Measurements from ENCODE around the gene STRIP2. TPM values are rescaled to one million over a fixed set of nuclear protein-coding genes. Genes with fewer than 3 reads are reported as not detected.

The STRIP2 gene
- total RNA-seq, 2 experiments from 2014 or later, result 2.1 to 4.3 TPM

DNA sequence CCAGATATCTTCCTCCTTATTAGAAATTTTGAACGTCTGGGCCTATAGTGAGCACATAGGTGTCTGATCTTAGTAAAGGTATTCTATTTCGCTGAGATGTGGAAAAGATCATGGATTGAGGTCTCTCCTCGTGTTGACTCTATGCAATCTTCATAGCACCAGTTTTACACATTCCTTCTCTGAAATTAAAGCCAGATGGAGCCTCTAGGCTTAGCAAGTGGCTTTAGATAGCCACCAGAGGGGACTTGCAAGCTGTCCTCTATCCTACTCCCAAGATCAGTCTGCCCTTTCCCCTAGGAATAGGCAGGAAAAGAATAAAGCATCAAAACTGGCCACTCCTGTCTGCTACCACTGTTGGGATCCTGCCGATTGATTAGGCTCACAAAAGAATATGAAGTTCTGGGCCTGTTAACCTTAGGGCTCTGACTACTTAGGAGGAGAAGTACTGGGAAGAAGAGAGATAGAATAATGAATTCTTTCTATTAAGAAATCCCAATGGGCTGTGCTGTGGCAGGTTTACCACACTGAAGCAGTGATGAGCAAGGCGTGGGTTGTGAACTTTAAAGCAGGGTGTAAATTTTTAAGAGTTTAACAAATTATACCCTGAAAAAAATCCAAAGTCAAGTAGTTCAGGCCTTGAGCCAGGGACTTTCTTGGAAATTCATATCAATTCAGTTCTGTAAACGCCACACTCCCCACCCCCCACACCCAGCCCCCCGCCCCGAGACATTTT lies 2.2 kb upstream of the STRIP2 start:
- ChIA-PET POLR2A (no interaction called here), CTCF (ENCODE audit: unreplicated experiment) (interaction anchor here (2.3 kb wide), 1 partner anchor 64 kb away, joined by 7 read pairs; no protein-coding TSS in a partner anchor)
- Histone ChIP-seq H3K79me2 (ENCODE audit: insufficient read depth, low read depth, low read length) (no peaks in the 10 kb centered on the region), H3K9me3 (ENCODE audit: low read length) (no peaks in the 10 kb centered on the region), H3K9me2 (ENCODE audit: insufficient read depth, low read length) (no peaks in the 10 kb centered on the region), H3K4me1 (ENCODE audit: insufficient read depth, low read length, poor library complexity, severe bottlenecking) (peaks cover 9% of the 10 kb centered on the region), H4K20me1 (ENCODE audit: insufficient read depth, low read length) (no peaks in the 10 kb centered on the region), H3K36me3 (ENCODE audit: insufficient read depth, low read length) (no peaks in the 10 kb centered on the region), H3K27ac (ENCODE audit: low read depth, low read length, poor library complexity, severe bottlenecking) (no peak overlapping the region), H3K4me3 (ENCODE audit: low read depth, low read length, poor library complexity, severe bottlenecking) (no peak overlapping the region), H3K4me2 (ENCODE audit: low read length) (no peak overlapping the region), H2AFZ (ENCODE audit: low read length) (no peak overlapping the region)
- no TSS peak for BruUV-seq (replicated peaks)
- DNase-seq (ENCODE audit: low spot score), result no peak
- intact Hi-C loops (cut with micrococcal nuclease; ENCODE audit: unreplicated experiment), result no loop called here
- TF ChIP-seq, protein P1, sequence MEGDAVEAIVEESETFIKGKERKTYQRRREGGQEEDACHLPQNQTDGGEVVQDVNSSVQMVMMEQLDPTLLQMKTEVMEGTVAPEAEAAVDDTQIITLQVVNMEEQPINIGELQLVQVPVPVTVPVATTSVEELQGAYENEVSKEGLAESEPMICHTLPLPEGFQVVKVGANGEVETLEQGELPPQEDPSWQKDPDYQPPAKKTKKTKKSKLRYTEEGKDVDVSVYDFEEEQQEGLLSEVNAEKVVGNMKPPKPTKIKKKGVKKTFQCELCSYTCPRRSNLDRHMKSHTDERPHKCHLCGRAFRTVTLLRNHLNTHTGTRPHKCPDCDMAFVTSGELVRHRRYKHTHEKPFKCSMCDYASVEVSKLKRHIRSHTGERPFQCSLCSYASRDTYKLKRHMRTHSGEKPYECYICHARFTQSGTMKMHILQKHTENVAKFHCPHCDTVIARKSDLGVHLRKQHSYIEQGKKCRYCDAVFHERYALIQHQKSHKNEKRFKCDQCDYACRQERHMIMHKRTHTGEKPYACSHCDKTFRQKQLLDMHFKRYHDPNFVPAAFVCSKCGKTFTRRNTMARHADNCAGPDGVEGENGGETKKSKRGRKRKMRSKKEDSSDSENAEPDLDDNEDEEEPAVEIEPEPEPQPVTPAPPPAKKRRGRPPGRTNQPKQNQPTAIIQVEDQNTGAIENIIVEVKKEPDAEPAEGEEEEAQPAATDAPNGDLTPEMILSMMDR (conservative IDR thresholded peaks at IDR 0.05; ENCODE audit: low read length), result no peak

DNA sequence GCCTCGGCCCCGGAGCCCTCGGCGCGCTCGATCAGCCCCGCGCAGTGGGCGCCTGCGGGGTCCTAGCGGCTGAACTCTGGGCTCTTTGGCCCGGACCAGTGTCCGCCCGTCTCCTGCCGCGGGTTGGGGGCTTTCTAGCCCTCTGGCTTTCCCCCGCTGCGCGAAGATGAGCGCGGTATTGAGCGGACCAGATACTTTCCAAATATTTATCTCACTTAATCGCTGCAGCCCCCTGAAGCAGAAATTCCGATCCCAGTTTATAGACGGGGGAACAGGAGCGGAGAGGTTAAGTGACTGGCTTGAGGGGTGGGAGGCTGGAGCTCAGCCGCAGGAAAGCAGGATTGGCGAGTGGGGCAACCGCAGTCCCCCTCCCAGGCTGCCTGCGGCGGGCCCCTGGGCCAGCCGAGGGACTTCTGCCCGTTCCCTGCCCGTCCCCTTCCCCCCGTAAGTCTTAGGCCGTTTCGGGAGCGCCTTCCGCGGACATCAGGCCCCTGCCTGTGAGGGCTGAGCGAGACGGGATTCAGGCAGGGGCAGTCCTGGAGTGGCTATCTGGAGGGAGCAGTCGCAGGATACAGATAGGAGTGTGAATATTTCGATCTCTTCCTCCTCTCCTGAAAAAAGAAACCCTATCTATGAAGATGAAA lies 565 bp downstream of the STRIP2 start:
- H3K9me3 ChIP-seq (ENCODE audit: low read length), result no peaks in the 10 kb centered on the region
- BruUV-seq (replicated peaks), result no TSS peak
- no peak overlapping the region for H3K27ac ChIP-seq (ENCODE audit: low read depth, low read length, poor library complexity, severe bottlenecking)
- peaks cover 9% of the 10 kb centered on the region for H3K4me1 ChIP-seq (ENCODE audit: insufficient read depth, low read length, poor library complexity, severe bottlenecking)
- POLR2A ChIA-PET, result interaction anchor here (0.8 to 1.4 kb wide), 10 partner anchors 10 to 148 kb away, joined by 3 to 5 read pairs (median 4); no protein-coding TSS in a partner anchor
- intact Hi-C loops (cut with micrococcal nuclease; ENCODE audit: unreplicated experiment), result no loop called here
- H3K36me3 ChIP-seq (ENCODE audit: insufficient read depth, low read length), result no peaks in the 10 kb centered on the region
- H3K4me3 ChIP-seq (ENCODE audit: low read depth, low read length, poor library complexity, severe bottlenecking), result peak overlapping the region; percentile 76
- H4K20me1 ChIP-seq (ENCODE audit: insufficient read depth, low read length), result no peaks in the 10 kb centered on the region
- peak overlapping the region; percentile 99 for H2AFZ ChIP-seq (ENCODE audit: low read length)
- no peak for DNase-seq (ENCODE audit: low spot score)
- H3K79me2 ChIP-seq (ENCODE audit: insufficient read depth, low read depth, low read length), result no peaks in the 10 kb centered on the region
- no peak for TF ChIP-seq EZH2phosphoT487 (IDR thresholded peaks at IDR 0.05; ENCODE audit: borderline replicate concordance, low read depth, low read length)
- TF ChIP-seq, protein P1 (conservative IDR thresholded peaks at IDR 0.05; ENCODE audit: low read length), result no peak
- no peaks in the 10 kb centered on the region for H3K9me2 ChIP-seq (ENCODE audit: insufficient read depth, low read length)
- peak overlapping the region; percentile 90 for H3K4me2 ChIP-seq (ENCODE audit: low read length)
- CTCF ChIA-PET (ENCODE audit: unreplicated experiment), result interaction anchor here (0.9 to 2.3 kb wide), 4 partner anchors 8 to 92 kb away, joined by 3 to 7 read pairs (median 3); no protein-coding TSS in a partner anchor

DNA sequence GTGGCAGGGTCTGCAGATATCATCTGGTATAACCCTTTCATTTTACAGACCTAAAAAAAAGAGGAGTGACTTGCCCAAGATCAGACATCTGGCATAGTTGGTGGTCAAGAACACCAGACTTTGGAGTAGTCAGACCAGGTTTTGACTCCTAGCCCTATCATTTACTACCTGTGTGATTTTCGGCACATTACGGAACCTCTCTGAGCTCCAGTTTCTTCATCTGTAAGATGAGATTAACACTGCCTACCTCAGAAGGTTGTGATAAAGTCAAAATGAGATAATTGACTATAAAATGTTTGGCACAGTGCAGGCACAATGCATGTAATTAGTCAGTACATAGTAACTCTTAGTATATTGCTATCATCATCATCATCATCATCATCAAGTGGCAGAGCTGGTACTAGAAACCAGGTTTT lies 1.2 kb downstream of the STRIP2 start:
- no peaks in the 10 kb centered on the region for H3K9me3 ChIP-seq (ENCODE audit: low read length)
- no peaks in the 10 kb centered on the region for H4K20me1 ChIP-seq (ENCODE audit: insufficient read depth, low read length)
- TF ChIP-seq, protein P1 (conservative IDR thresholded peaks at IDR 0.05; ENCODE audit: low read length), result no peak
- TF ChIP-seq EZH2phosphoT487 (IDR thresholded peaks at IDR 0.05; ENCODE audit: borderline replicate concordance, low read depth, low read length), result no peak
- no peaks in the 10 kb centered on the region for H3K36me3 ChIP-seq (ENCODE audit: insufficient read depth, low read length)
- CTCF ChIA-PET (ENCODE audit: unreplicated experiment), result no interaction called here
- intact Hi-C loops (cut with micrococcal nuclease; ENCODE audit: unreplicated experiment), result no loop called here
- H3K4me1 ChIP-seq (ENCODE audit: insufficient read depth, low read length, poor library complexity, severe bottlenecking), result peaks cover 9% of the 10 kb centered on the region
- DNase-seq (ENCODE audit: low spot score), result no peak
- no TSS peak for BruUV-seq (replicated peaks)
- POLR2A ChIA-PET, result no interaction called here
- H3K9me2 ChIP-seq (ENCODE audit: insufficient read depth, low read length), result no peaks in the 10 kb centered on the region
- peak overlapping the region; percentile 90 for H3K4me2 ChIP-seq (ENCODE audit: low read length)
- peak overlapping the region; percentile 76 for H3K4me3 ChIP-seq (ENCODE audit: low read depth, low read length, poor library complexity, severe bottlenecking)
- H3K79me2 ChIP-seq (ENCODE audit: insufficient read depth, low read depth, low read length), result no peaks in the 10 kb centered on the region
- no peak overlapping the region for H2AFZ ChIP-seq (ENCODE audit: low read length)
- no peak overlapping the region for H3K27ac ChIP-seq (ENCODE audit: low read depth, low read length, poor library complexity, severe bottlenecking)

Measured in OCI-LY7 (cell line).